Caco-2 (cell line): ENCODE data around the gene NPAT. TPM values are rescaled to one million over a fixed set of nuclear protein-coding genes. Genes with fewer than 3 reads are reported as not detected.
"Not testable (repeated sequence)": the region's sequence is repeated elsewhere in the genome, so short reads cannot be mapped to it uniquely, and the experiment has no call there.

Source experiments
- BruUV-seq: library from RNA; stranded (reverse); fragments of 400-500 nt; replicated peaks from 2 replicates; lab custom pipeline; 2021; lab: Mats Ljungman, UMichigan
- CTCF ChIA-PET: fragments of 300-600 bp; sonication (Branson Sonifier 250); formaldehyde crosslinking; loops from one replicate; lab custom pipeline; 2022; ENCODE audit warnings: antibody characterized with exemption; lab: Charles Lee
- POLR2A ChIA-PET: fragments of 300-600 bp; sonication (Branson Sonifier 250); formaldehyde crosslinking; loops from one replicate; lab custom pipeline; 2022; ENCODE audit warnings: antibody characterized with exemption; lab: Charles Lee
- DNase-seq, 2 experiments: peaks; one replicate each; pipeline versions ENCODE4 v3.0.0 to v3.0.0-alpha.2; 2020 to 2022
- H3K27me3 ChIP-seq: replicated peaks from 2 replicates; pipeline ENCODE4 v1.6.0; 2011; ENCODE audit warnings: low read length; ENCODE audit not compliant: control insufficient read depth, insufficient read depth
- H3K36me3 ChIP-seq: 2 replicates; pipeline ENCODE4 v1.5.1; 2011; ENCODE audit warnings: low read length; ENCODE audit not compliant: control insufficient read depth, insufficient read depth
- H3K4me1 ChIP-seq: fragments of 250-450 bp; sonication (Bioruptor Pico); 2 replicates; pipeline ENCODE4 v1.5.1; 2020; ENCODE audit warnings: mild to moderate bottlenecking
- H3K4me3 ChIP-seq: 2 replicates; pipeline ENCODE4 v1.5.1; 2011; ENCODE audit warnings: low read depth, mild to moderate bottlenecking, control low read depth, low read length
- H3K9me3 ChIP-seq: fragments of 250-450 bp; sonication (Bioruptor Pico); 2 replicates; pipeline ENCODE4 v1.5.1; 2020; ENCODE audit warnings: mild to moderate bottlenecking, moderate library complexity
- H3K27ac Mint-ChIP-seq: one replicate; pipeline ENCODE4 v1.8.0; 2022; ENCODE audit warnings: mixed read lengths; ENCODE audit not compliant: unreplicated experiment
- H3K27me3 Mint-ChIP-seq: one replicate; pipeline ENCODE4 v1.8.0; 2022; ENCODE audit warnings: mixed read lengths; ENCODE audit not compliant: insufficient read depth, unreplicated experiment
- H3K36me3 Mint-ChIP-seq: one replicate; pipeline ENCODE4 v1.8.0; 2022; ENCODE audit warnings: mild to moderate bottlenecking, mixed read lengths; ENCODE audit not compliant: insufficient read depth, unreplicated experiment
- H3K4me1 Mint-ChIP-seq: one replicate; pipeline ENCODE4 v1.8.0; 2022; ENCODE audit warnings: low read depth, mixed read lengths; ENCODE audit not compliant: unreplicated experiment
- H3K4me3 Mint-ChIP-seq: one replicate; pipeline ENCODE4 v1.8.0; 2022; ENCODE audit warnings: mild to moderate bottlenecking, moderate library complexity, mixed read lengths; ENCODE audit not compliant: unreplicated experiment
- H3K9me3 Mint-ChIP-seq: one replicate; pipeline ENCODE4 v1.8.0; 2022; ENCODE audit warnings: mixed read lengths; ENCODE audit not compliant: unreplicated experiment
- CTCF ChIP-seq, 2 experiments: fragments of 200-600 bp in 1 of 2; IDR thresholded peaks; 1 replicate in 1 of 2; 2 replicates in 1 of 2; pipeline versions ENCODE4 v1.5.1 to v1.8.0; 2011 to 2022; ENCODE audit warnings: antibody characterized with exemption in 1 of 2, control low read depth in 1 of 2, inconsistent platforms in 1 of 2, low read depth in 1 of 2, low read length in 1 of 2, mild to moderate bottlenecking in 1 of 2, moderate library complexity in 1 of 2; ENCODE audit not compliant: insufficient read depth in 1 of 2, severe bottlenecking in 1 of 2, unreplicated experiment in 1 of 2
- intact Hi-C: fragments of 100-400 bp; cut with micrococcal nuclease; formaldehyde crosslinking; loops from one replicate; pipeline ENCODE4 v1.10.0; 2022; ENCODE audit not compliant: unreplicated experiment
- total RNA-seq: library from RNA; stranded (reverse); gene quantifications from 2 replicates; pipeline ENCODE4 v1.2.3, GENCODE V29; 2022

NPAT gene
- total RNA-seq, 1 experiment from 2014 or later = 29.5 TPM

- H3K27ac Mint-ChIP-seq = no peak overlapping the region
These were observed 54.8 kb downstream of the NPAT start for GRCh38 chr11:108167624-108168023.

GRCh38 chr11:108162878-108163277, 59.6 kb downstream of the NPAT start:
- H3K4me1 Mint-ChIP-seq, H3K4me3 ChIP-seq, CTCF ChIA-PET, H3K9me3 ChIP-seq, H3K36me3 ChIP-seq, DNase-seq, H3K27me3 ChIP-seq, intact Hi-C loops, BruUV-seq, H3K4me3 Mint-ChIP-seq, H3K9me3 Mint-ChIP-seq, H3K4me1 ChIP-seq, H3K27ac Mint-ChIP-seq, POLR2A ChIA-PET, H3K27me3 Mint-ChIP-seq: not testable (repeated sequence)
- H3K36me3 Mint-ChIP-seq = peaks cover 50% of the 10 kb centered on the region

More at GRCh38 chr11:108167624-108168023, 54.8 kb downstream of the NPAT start:
- Histone ChIP-seq H3K4me1 (no peaks in the 10 kb centered on the region), H3K36me3 (peaks cover 4% of the 10 kb centered on the region), H3K27me3 (no peaks in the 10 kb centered on the region), H3K4me3 (no peak overlapping the region), H3K9me3 (no peaks in the 10 kb centered on the region)
- intact Hi-C loops = no loop called here
- H3K4me1 Mint-ChIP-seq = no peaks in the 10 kb centered on the region
- ChIA-PET CTCF (no interaction called here), POLR2A (no interaction called here)
- no peaks in the 10 kb centered on the region for H3K9me3 Mint-ChIP-seq
- H3K36me3 Mint-ChIP-seq = peaks cover 59% of the 10 kb centered on the region
- H3K4me3 Mint-ChIP-seq = no peak overlapping the region
- no peak for DNase-seq
- BruUV-seq = no TSS peak
- no peak for TF ChIP-seq CTCF (IDR thresholded peaks at IDR 0.05; ENCODE audit: insufficient read depth in 1 of 2, low read depth in 1 of 2, low read length in 1 of 2, severe bottlenecking in 1 of 2, unreplicated experiment in 1 of 2)
- H3K27me3 Mint-ChIP-seq = no peaks in the 10 kb centered on the region

- no peaks in the 10 kb centered on the region for H3K9me3 Mint-ChIP-seq
- H3K27ac Mint-ChIP-seq = no peak overlapping the region
- peaks cover 2% of the 10 kb centered on the region; the same call in 1 of the 2 replicates for H3K36me3 ChIP-seq
- H3K27me3 ChIP-seq = no peaks in the 10 kb centered on the region
- no peak overlapping the region for H3K4me3 Mint-ChIP-seq
- no peak for DNase-seq
- TSS peak; percentile 60 for BruUV-seq
- H3K4me1 ChIP-seq = no peaks in the 10 kb centered on the region
- intact Hi-C loops = no loop called here
- POLR2A ChIA-PET = no interaction called here
- CTCF ChIA-PET = no interaction called here
- H3K9me3 ChIP-seq = no peaks in the 10 kb centered on the region
- H3K27me3 Mint-ChIP-seq = no peaks in the 10 kb centered on the region
- peaks cover 39% of the 10 kb centered on the region for H3K36me3 Mint-ChIP-seq
- H3K4me3 ChIP-seq = no peak overlapping the region
- TF ChIP-seq CTCF (IDR thresholded peaks at IDR 0.05; ENCODE audit: insufficient read depth in 1 of 2, low read depth in 1 of 2, low read length in 1 of 2, severe bottlenecking in 1 of 2, unreplicated experiment in 1 of 2) = no peak
- no peaks in the 10 kb centered on the region for H3K4me1 Mint-ChIP-seq
These were observed 61.4 kb downstream of the NPAT start for GRCh38 chr11:108160970-108161566.
